NCI-H2171 (cell line): ENCODE measurements around the gene PLEKHD1.
"Not testable (repeated sequence)": the region's sequence is repeated elsewhere in the genome, so short reads cannot be mapped to it uniquely, and the experiment has no call there.

Source experiments
- DNase-seq: peaks from one replicate; lab custom pipeline; 2025; lab: John Stamatoyannopoulos, UW

PLEKHD1 gene

DNA sequence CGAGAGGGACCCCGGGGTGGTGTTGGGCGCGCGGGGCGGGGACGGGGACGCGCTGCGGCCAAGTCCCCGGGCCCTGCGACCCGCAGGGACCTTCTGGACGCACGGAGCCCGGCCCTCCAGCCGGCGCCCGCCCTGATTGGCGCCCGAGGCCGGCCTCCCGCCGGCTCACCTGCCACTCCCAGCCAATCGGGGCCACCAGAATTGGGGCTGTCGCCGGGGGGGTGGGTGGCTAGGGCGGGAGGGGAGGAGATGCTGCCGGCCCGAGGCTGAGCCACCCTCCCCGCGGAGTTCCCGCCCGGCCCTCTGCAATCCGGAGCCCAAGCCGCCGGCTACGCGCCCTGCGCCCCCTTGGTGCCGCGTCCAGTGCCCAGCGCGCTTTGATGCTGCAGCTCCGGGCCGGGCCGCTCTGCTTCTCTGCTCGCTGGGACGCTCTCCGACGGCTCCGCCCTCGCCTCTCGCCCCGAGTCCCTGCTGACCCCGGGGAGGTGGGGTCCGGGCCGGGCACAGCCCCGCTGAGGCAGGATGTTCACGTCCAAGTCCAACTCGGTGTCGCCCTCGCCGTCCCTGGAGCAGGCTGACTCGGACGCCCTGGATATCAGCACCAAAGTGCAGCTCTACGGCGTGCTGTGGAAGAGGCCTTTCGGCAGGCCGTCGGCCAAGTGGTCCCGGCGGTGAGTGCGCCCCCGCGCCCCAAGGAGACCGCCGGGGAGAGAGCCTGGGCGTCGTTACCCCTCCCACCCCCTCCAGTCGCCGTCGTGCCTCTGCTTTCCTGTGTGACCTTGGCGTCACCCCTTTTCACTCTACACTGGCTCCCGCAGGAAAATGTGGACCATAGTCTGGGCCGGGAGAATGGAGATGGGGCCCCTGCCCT lies at the start of gene PLEKHD1:
Gene PLEKHD1 (plus strand): TSS at position 285 of the 871 bp plus-strand sequence. CDS start 238 bp downstream, at position 523.
- no peak for DNase-seq

DNA sequence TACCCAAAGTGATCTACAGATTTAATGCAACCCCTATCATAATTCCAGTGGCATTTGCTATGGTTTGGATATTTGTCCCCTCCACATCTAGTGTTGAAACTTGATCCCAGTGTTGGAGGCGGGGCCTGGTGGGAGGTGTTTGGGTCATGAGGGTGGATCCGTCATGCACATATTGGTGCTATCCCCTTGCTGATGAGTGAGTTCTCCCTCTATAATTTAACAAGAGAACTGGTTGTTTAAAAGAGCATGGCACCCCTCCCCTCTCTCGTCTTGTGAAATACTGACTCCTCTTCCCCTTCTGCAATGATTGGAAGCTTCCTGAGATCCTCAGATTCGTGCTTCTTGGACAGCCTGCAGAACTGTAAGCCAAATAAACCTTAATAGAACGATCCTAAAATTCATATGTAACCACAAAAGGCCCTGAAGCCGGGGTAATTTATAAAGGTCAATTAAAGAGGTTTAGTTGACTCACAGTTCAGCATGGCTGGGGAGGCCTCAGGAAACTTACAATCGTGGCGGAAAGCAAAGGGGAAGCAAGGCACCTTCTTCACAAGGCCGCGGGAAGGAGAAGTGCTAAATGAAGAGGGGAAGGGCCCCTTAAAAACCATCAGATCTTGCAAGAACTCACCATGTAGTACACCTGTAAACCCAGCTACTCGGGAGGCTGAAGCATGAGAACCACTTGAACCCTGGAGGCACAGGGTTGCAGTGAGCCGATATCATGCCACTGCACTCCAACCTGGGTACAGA lies 44.8 kb upstream of the PLEKHD1 start:
- no peak for DNase-seq

DNA sequence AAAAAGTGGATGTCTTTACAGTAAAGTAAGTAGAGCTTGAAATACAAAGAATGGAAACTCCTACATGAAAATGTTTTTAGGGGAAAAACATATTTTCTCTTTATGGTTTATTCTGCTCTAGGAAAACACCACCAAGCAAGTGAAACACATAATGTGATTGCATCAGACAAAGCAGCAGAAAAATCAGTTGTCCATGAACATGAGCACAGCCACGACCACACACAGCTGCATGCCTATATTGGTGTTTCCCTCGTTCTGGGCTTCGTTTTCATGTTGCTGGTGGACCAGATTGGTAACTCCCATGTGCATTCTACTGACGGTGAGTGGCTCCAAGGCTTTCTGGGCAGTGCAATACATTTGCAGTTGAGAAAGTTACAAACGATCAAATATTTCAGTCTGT lies 42.6 kb upstream of the PLEKHD1 start:
- no peak for DNase-seq

DNA sequence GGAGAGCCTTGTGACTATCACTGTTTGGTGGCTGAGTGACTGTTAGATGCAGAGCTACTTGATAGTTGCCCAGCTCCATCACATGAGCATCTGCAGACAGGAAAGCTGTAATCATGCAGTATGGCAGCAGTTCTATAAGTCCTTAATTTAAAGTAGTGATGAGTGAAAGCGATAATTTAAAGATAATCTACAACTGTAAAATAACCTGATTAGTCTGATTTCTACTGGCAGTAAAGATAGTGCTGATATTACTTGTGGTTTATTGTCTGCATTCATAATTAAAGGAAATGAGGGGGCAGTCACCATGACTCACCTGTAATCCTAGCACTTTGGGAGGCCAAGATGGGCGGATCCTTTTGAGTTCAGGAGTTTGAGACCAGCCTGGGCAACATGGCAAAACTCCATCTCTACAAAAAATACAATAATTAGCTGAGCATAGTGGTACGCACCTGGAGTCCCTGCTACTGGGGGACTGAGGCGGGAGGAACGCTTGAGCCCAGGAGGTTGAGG lies 41.2 kb upstream of the PLEKHD1 start:
- no peak for DNase-seq

DNA sequence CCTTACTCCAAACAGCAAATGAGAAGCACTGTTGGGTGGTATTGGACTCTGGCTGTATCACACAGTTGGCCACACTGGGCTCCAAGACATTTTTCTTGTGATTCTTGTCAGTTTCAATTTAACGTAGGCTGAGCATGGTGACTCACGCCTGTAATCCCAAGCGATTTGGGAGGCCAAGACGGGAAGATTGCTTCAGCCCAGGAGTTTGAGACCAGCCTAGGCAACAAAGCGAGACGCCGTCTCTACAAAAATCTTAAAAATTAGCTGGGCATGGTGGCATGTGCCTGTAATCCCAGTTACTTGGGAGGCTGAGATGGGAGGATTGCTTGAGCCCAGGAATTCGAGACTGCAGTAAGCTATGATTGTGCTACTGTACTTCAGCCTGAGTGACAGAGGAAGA lies 35.3 kb upstream of the PLEKHD1 start:
- DNase-seq: no peak

DNA sequence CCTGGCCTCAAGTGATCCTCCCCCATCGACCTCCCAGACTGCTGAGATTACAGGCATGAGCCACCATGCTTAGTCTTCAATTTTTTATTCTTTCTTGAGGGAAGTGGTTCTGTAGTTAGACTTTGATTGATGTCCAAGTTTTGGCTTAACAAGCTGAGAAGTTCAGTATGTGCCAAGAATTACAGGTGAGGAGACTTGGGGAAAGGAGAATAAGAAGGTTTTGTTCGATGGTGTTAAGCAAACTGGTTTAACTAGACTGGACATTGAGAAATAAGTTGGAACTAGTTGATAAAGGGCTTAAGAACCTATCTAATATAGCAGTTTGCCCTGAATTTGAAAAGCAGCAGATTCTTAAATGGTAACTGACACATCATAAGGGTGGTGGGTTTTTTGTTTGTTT lies 32.6 kb upstream of the PLEKHD1 start:
- no peak for DNase-seq

DNA sequence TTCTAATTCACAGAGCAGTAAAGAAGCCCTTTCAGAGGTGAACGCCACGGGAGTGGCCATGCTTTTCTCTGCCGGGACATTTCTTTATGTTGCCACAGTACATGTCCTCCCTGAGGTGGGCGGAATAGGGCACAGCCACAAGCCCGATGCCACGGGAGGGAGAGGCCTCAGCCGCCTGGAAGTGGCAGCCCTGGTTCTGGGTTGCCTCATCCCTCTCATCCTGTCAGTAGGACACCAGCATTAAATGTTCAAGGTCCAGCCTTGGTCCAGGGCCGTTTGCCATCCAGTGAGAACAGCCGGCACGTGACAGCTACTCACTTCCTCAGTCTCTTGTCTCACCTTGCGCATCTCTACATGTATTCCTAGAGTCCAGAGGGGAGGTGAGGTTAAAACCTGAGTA lies 26.2 kb upstream of the PLEKHD1 start:
- DNase-seq: no peak

DNA sequence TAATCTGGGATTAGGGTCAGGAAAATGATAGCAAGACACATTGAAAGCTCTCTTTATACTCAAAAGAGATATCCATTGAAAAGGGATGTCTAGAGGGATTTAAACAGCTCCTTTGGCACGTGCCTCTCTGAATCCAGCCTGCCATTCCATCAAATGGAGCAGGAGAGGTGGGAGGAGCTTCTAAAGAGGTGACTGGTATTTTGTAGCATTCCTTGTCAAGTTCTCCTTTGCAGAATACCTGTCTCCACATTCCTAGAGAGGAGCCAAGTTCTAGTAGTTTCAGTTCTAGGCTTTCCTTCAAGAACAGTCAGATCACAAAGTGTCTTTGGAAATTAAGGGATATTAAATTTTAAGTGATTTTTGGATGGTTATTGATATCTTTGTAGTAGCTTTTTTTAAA lies 25.4 kb upstream of the PLEKHD1 start:
- no peak for DNase-seq

DNA sequence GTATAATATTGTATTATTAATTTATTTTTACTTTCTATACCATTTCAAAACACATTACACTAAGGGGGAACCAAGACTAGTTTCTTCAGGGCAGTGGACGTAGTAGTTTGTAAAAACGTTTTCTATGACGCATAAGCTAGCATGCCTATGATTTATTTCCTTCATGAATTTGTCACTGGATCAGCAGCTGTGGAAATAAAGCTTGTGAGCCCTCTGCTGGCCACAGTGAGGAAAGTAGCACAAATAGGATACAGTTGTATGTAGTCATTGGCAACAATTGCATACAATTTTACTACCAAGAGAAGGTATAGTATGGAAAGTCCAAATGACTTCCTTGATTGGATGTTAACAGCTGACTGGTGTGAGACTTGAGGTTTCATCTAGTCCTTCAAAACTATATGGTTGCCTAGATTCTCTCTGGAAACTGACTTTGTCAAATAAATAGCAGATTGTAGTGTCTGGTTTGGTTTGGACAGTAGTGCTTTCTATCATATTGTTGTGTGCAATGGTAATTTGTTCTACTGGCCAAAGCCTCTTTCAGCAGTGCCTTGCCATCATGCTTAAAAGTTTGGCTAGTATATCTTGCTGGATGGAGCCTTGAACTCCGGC lies 24.3 kb upstream of the PLEKHD1 start:
- peak; percentile 53 for DNase-seq

DNA sequence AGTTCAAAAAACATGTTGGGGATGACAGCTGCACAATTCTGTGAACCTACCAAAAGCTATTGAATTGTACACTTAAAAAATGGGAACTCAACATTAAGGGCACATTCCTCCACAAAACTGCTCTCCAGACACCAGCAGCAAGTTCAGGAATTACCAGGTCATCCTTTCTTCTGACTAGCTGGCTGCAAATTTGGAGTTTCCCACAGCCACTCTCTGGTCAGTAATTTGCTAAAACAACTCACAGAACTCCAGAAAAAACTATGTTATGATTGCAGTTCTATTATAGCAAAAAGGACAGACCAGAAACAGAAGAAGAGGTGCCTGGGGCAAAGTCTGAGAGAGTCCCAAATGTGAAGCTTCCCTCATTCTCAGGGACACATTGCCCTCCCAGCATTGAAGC lies 20.1 kb upstream of the PLEKHD1 start:
- no peak for DNase-seq

DNA sequence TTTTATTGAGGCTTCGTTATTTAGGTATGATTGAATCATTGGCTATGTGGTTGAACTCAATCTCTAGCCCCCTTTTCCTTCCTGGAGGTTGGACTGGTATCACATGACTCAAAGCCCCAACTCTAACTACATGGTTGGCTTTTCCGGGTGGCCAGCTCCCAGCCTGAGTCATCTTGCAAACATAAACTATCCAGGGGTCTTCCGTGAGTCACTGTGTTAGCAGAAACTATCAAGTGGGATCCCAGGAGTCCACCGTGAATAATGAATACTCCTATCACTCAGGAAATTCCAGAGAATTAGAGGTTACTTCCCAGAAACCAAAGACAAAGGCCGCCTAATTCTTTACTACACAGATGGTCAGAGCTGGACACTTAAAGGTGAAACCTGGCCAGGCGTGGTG lies 19.7 kb upstream of the PLEKHD1 start:
- no peak for DNase-seq

DNA sequence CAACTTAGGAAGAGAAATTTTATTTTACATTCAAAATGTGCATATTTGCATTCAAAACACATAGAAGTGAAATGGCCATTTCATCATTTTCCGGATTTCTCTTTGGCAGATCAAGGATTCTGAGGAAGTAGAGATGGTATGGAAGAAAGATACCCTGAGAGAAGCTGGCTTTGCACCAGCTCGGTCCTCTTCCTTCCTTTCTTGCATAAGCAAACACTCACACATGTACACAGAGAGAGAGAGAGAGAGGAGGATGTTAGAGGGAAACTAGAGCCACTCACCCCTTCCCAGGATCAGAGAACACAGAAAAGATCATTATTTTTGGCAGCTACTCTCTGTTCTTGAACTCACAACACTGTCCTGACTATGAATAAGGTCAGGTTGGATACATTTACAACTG lies 15.6 kb upstream of the PLEKHD1 start:
- DNase-seq: no peak

DNA sequence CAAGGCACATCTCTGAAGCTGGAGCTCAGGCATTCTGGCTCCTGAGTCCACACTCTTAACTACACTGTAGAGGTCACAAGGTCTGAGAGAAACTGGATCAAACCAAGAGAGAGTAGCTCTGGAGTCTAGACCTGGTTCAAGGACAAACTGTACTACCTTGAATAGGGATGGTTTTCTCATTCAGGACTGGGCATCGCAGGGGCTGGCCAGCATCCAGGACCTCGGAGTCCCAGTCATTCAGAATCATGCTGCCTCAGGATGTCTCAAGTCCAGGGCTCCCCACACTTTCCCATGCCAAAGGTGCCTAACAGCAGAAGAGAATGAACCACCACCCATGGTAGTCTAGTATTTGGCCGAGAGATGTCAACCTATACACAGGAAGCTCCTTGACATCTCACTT lies 13.1 kb upstream of the PLEKHD1 start:
- no peak for DNase-seq

DNA sequence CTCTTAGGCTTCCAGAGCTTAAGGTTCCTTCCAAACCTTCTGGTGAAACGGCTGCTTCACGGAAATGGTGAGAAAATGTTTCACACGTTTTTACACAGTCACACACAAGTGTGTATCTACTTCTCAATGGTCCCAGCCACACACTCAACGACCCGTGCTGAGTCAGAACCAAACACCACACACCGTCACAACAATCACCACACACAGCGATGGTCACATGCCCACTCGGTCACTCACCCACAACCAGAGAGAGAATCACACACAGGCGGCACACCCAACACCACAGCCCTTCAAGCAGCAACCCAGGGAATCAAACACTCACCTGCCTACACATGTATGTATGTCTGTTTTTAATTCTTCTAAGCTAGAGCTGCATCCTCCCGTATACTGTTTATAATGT lies 12.6 kb upstream of the PLEKHD1 start:
- DNase-seq: no peak

DNA sequence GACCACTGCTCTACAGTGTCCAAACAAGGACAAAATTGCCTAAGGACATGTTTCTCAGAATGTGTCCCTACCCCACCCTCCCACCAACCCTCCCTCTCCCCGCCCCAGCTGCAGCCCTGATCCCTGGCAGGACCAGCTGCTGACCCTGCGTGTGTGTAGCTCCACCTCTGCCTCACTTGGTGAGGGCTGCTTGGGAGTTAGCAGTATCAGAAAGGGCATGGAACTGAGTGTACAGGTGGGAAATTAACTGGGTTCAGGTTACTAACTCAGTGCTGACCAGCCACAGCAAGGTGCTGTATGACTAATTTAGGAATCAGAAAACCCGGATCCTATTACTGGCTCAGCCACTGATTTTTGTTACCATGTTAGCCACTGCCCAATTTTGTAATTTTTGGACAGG lies 11.3 kb upstream of the PLEKHD1 start:
- DNase-seq: no peak

DNA sequence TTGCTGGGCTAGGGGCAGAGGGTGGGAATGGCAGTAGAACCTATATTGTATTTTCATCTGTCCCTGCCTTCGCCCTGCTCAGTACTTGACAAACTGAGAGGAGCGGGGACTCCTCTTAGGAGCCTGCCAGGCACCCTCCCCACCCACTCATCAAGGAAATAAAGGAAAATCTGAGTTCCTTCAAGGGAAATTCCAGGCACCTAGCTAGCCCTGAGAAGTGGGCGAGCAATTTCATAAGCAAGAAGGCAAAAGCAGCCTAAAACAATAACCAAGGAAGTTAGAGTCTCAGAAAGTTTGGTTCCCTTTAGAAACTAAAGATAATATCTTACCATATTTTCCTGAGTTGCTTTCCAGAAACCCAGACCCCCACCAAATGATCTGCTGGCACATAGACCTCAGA lies 10.6 kb upstream of the PLEKHD1 start:
- DNase-seq: no peak

DNA sequence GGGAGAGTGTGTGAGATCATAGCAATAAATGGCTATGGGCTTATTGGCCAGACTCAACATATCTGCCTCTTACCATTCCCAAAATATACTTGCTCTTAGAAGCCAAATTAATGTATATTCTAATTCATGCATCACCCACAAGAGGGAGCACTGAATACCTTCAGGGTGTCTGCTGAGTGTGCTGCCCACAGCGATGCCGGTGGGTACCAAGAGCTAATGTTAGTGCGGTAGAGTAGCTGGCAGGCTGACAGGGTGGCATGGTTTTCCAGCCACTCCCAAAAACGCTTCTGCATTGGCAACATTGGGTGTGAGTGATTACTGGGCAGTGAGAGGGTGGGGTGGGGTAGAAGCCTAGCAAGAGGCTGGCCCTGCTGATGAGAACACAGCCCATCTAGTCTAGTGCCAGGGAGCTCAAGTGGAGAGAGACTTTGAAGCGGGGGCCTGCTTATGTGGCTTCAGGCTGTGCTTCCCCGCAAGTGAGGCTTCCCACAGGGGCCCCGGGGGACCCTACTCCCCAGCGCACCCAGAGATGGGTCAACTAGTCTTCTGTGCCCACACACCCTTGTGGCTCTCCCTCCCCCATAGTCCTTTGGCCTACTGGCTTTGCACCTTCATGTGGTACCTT lies 9.2 kb upstream of the PLEKHD1 start:
- peak; percentile 44 for DNase-seq

DNA sequence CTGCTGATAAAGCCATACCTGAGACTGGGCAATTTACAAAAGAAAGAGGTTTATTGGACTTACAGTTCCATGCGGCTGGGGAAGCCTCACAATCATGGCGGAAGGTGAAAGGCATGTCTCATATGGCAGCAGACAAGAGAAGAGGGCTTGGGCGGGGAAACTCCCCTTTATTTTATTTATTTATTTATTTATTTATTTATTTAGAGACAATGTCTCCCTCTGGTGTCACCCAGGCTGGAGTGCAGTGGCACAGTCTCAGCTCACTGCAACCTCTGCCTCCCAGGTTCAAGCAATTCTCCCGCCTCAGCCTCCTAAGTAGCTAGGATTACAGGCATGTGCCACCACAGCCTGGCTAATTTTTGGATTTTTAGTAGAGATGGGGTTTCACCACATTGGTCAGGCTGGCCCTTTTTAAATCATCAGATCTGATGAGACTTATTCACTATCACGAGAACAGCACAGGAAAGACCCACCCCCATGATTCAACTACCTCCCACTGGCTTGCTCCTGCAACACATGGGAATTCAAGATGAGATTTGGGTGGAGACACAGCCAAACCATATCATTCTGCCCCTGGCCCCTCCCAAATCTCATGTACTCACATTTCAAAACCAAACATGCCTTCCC lies 7.6 kb upstream of the PLEKHD1 start:
- DNase-seq: not testable (repeated sequence)

DNA sequence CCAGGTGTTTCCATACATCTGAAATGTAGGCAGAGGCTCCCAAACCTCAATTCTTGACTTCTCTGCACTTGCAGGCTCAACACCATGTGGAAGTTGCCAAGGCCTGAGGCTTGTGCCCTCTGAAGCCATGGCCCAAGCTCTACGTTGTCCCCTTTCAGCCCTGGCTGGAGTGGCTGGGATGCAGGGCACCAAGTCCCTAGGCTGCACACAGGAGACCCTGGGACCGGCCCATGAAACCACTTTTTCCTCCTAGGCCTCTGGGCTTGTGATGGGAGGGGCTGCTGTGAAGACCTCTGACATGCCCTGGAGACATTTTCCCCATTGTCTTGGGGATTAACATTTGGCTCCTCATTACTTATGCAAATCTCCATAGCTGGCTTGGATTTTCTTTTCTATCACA lies 6.5 kb upstream of the PLEKHD1 start:
- not testable (repeated sequence) for DNase-seq

DNA sequence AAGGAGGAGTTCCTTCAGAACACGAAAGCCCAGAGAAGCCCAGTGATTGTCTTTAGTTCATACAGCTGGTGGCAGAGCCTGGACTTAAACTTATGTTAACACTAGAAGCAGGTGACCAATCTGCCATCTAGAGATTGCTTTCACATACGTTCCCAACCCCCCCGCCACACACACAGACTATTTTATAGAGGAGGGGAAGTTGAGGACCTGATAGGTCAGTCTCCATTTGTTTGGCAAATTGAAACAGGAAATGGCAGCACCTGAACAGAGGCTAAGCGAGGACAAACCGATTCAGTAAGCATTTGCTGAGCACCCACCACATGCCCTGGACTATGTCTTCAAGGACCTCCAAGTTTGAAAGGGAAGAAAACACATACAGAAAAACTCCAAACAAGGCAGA lies 4.8 kb upstream of the PLEKHD1 start:
- no peak for DNase-seq

DNA sequence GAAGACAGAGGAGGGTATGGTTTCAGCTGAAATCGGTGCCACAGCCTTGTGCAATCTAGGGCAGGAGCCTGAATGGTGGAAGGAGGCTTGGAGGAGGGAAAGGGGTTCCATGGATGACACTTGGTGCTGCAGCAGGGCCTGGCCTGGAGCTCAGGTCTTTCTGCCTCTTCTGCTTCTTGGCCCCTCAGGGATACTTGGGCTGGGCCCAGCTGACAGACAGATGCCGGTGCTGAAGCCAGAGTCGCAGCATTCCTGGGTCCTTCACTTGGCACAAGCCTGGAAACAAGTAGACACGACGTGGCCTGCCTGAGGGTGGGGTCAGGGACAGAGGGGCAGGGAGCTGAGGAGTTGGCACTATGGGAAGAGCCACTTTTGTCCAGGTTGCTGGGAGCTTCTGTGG lies 4.4 kb upstream of the PLEKHD1 start:
- no peak for DNase-seq
